ENCODE data around the gene ADAM19.

The ADAM19 gene

DNA sequence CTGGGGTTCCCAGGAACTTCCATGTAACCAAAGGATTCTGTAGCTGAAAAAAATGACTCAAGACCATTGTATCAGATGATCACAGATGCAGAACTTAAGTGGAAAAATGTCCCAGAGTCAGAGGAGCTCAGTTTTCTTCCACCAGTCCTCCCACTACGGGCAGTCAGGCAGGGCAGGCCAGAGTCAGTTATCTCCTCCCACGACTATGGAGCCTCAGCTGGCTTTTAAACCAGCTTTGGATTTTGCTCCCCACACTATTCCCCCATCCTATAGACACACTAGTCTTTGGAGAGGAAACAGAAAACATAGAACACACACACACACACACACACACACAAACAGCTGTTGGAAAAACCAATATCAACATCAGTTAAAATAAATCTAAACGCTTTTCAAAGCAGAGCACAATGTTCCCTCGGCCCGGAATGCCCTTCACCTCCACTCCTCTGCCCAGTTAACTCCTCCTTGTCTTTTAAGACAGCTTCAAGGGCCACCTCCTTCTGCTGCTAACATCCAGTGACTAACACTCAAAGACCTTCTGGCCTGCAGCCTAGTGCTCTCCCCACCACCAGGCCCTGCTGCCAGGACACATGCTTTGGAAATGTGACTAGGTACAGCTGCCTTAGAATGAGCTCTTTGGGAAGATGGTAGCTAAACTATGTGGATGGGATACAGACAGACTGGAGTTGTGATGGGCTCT is 58.8 kb downstream of the ADAM19 start:
- no peak for DNase-seq

DNA sequence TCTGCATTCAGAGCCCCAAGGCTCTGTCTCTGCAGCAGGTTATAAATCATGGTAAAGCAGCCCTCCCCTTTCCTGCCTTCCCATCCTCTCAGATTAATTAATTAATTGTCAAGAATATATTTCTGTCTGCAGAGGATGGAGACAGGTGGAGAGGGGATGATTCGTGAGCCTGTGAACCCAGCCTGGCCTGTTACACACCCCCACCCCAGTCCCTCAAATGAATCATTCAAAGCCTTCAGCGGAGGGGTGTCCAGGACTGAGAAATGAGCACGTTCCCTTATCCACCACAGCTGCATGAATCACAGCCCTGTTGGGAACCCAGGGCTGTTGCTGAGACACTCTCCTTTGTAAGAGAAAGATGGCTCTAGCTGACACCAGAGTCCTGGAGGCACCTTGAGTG is 59.6 kb downstream of the ADAM19 start:
- no peak for TF ChIP-seq POLR2A (IDR thresholded peaks at IDR 0.05; ENCODE audit: low read length)
- no peak for TF ChIP-seq GATA1 (IDR thresholded peaks at IDR 0.05; ENCODE audit: low read depth, low read length)
- no peak for DNase-seq

More for the DNA sequence above, 58.8 kb downstream of the ADAM19 start:
- TF ChIP-seq GATA1 (IDR thresholded peaks at IDR 0.05; ENCODE audit: low read depth, low read length): no peak
- TF ChIP-seq POLR2A (IDR thresholded peaks at IDR 0.05; ENCODE audit: low read length): no peak

- no peak for TF ChIP-seq POLR2A (IDR thresholded peaks at IDR 0.05; ENCODE audit: low read length)
- no peak for TF ChIP-seq GATA1 (IDR thresholded peaks at IDR 0.05; ENCODE audit: low read depth, low read length)
- no peak for DNase-seq
These were observed 60.6 kb downstream of the ADAM19 start for GRCh38 chr5:157514974-157515373.

- TF ChIP-seq GATA1 (IDR thresholded peaks at IDR 0.05; ENCODE audit: low read depth, low read length) (no peak), POLR2A (IDR thresholded peaks at IDR 0.05; ENCODE audit: low read length) (no peak)
- no peak for DNase-seq
These were observed 62.4 kb downstream of the ADAM19 start for GRCh38 chr5:157513182-157513581.

DNA sequence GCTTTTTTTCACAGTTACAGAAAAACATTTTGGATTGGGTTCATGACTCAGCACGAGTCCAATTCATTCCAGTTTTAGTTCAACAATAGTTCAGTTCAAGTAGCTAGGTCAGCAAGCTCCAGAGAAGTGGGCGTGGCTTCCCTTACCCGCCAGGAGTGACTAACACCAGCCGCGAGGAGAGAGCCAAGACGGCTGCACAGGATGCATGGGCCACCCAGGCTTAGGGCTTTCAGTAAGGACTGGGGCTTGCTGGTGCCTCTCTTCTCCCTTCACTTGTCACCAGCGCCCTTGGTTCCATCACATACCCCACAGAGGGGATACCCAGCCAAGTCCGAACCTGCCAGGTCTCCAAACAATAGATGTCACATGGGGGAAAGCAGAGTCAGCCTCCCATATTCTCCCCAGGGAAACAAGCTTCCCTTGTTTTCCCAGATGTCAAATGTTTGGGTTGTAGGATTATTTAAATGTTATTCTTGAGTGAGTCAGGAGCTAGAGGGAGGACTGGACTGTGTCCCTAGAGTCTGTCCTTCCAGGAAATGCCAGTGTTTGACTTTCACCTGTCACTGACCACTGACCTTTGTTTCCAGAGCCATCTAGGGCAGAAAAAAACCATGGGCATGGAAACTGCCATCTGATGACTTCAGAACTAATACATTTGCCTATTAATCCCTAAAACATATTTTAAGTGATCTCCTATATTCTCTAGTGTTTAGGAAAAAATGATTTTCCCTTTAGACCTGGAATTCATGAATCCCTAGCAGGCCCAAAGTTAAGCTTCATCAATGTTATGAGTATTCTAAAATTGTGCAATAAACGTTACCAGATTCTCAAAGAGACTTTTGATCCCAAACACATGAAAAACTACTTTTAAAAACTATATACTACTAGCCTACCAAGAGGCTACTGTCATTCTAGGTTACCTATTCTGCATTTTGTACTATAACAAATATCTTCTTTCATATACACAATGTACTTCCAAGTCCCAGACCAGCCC is 63.6 kb downstream of the ADAM19 start:
- no peak for TF ChIP-seq POLR2A (IDR thresholded peaks at IDR 0.05; ENCODE audit: low read length)
- TF ChIP-seq GATA1 (IDR thresholded peaks at IDR 0.05; ENCODE audit: low read depth, low read length): no peak
- DNase-seq: no peak

DNA sequence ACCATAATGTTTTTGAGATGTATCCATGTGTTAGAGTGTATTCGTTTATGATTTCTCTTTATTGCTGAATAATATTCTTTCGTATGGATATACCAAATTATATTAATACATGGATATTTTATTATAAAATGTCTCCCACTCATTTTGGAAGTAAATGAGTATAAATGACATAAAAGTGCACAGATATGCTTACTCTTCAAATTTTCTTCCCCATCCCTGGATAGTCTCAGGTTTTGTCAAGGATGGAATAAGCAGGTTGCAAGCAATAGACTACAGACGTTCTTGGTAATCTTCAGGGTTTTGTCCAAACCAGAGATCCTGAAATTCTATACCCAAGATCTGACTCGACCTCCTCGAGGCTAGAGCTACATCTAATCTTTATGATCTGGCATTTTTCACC is 64.9 kb downstream of the ADAM19 start:
- TF ChIP-seq GATA1 (IDR thresholded peaks at IDR 0.05; ENCODE audit: low read depth, low read length) (no peak), POLR2A (IDR thresholded peaks at IDR 0.05; ENCODE audit: low read length) (no peak)
- no peak for DNase-seq

DNA sequence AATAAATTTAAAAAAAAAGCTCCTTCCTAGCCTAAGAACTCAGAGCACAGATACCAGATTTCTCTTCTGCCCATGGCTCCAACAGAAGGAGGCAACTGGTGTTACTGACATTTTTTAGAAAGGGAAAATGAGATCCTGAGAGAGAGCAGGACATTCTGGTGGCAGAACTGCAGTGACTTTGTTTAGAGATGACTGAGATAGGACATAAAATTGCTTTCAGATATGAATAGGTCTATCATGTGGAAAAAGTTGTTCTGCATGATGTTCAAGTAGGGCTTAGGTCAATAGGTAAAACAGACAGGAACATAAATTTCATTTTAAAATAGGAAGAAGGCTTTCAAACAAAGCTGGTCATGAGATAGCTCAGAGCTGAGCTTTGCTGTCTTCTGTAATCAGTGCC is 66.0 kb downstream of the ADAM19 start:
- no peak for DNase-seq
- TF ChIP-seq POLR2A (IDR thresholded peaks at IDR 0.05; ENCODE audit: low read length): no peak
- no peak for TF ChIP-seq GATA1 (IDR thresholded peaks at IDR 0.05; ENCODE audit: low read depth, low read length)

DNA sequence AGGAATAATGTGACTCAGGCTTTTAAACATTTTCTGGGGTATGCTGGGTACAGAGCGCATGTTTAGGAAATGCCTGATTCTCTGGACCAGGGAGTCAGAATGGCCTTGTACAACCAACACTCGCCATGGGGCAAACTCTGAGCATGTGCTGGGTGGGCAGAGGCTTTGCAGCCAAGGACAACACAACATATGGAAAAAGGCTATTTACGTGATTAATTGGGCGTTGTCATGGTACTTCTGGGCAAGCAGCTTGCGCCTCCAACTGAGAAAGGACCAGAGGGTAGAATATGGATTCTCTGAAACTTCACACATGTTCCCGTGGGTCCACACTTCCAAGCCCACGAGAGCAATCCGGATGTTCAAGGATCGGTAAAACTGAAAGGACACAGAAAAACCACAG is 66.5 kb downstream of the ADAM19 start:
- DNase-seq: no peak
- no peak for TF ChIP-seq POLR2A (IDR thresholded peaks at IDR 0.05; ENCODE audit: low read length)
- TF ChIP-seq GATA1 (IDR thresholded peaks at IDR 0.05; ENCODE audit: low read depth, low read length): no peak

DNA sequence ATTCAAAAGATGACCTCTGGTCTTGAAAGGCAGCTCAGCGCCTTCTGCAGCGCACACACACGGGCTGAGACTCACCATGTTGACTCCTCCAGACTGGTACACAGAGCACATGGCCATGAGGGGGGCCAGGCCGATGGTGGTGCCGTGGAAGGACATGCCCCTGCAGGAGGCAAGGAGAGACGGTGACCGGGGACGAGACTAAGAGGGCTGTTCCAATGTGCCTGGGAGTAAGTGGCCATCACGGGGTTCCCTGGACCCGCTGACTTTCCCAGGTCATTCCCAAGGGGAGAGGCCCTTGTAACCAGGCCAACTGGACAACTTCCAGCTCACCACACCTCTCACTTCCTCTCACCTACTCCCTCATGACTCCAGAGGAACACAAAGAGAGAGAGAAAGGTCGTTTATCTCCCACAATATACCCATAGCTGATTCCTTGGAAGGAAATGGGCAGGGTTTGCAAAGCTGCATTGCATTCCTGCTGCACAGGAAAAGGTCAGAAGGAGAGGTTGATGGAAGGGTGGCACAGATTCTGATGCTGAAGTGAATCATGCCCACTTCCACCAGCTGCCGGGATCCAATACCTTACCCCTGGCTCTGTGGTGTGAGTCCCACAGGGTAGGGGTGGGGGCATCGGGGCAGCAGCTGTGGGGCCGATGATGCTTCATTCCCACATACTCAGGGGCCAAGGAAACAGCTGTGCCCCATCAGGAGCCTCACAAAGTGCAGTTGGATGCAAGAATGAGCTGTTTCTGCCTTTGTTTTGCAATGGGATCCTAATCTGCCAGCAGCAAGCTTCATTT is 68.4 kb downstream of the ADAM19 start:
- TF ChIP-seq GATA1 (IDR thresholded peaks at IDR 0.05; ENCODE audit: low read depth, low read length) (no peak), POLR2A (IDR thresholded peaks at IDR 0.05; ENCODE audit: low read length) (no peak)
- no peak for DNase-seq

GRCh38 chr5:157506066-157506590 is 69.4 kb downstream of the ADAM19 start:
- TF ChIP-seq GATA1 (IDR thresholded peaks at IDR 0.05; ENCODE audit: low read depth, low read length): no peak
- TF ChIP-seq POLR2A (IDR thresholded peaks at IDR 0.05; ENCODE audit: low read length): no peak
- DNase-seq: no peak

GRCh38 chr5:157505496-157505895 is 70.1 kb downstream of the ADAM19 start:
- DNase-seq: no peak
- TF ChIP-seq POLR2A (IDR thresholded peaks at IDR 0.05; ENCODE audit: low read length) (no peak), GATA1 (IDR thresholded peaks at IDR 0.05; ENCODE audit: low read depth, low read length) (no peak)

DNA sequence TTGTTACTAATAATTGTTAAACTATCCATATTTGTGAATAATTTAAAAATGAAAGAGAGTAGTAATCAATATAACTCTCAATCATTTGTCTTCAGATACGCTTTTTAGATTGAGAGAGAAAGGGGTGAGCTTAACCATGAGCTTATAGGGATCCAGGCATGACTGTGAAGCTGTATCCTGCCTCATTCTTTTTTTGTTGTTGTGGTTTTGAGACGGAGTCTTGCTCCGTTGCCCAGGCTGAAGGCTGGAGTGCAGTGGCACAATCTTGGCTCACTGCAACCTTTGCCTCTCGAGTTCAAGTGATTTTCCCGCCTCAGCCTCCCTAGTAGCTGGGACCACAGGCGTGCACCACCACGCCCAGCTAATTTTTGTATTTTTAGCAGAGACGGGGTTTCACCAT is 71.5 kb downstream of the ADAM19 start:
- no peak for DNase-seq
- TF ChIP-seq GATA1 (IDR thresholded peaks at IDR 0.05; ENCODE audit: low read depth, low read length) (no peak), POLR2A (IDR thresholded peaks at IDR 0.05; ENCODE audit: low read length) (no peak)

DNA sequence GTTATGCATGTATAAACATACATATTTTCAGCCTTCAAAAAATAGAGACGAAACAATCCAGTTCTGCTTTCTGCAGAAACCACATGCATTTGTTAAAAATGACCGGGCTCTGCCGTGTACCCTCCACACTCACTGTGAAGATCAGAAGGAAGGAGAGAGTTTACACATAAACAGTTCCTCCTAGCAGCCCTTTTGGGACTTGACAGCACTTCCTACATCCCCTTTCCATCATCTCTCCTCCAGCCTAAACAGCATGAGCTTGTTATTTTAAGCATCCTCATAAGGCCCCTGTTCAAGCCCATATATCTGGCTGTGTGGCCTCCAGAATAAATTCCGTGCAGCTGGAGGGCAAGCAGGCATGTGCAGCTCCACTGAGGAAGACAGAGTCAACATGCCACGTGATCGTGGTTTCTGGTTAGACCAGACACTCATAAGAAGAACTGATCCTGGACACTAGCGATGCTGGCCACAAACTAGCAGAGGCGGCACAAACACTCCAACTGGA is 73.4 kb downstream of the ADAM19 start:
- TF ChIP-seq POLR2A (IDR thresholded peaks at IDR 0.05; ENCODE audit: low read length) (no peak), GATA1 (IDR thresholded peaks at IDR 0.05; ENCODE audit: low read depth, low read length) (no peak)
- no peak for DNase-seq

Measured in erythroblast (primary cell).